H1 (cell line): Measurements from ENCODE around the gene DUSP1. TPM values are rescaled to one million over a fixed set of nuclear protein-coding genes. Genes with fewer than 3 reads are reported as not detected.

ENCODE experiments used
- BACH1 ChIP-seq: IDR thresholded peaks from 2 replicates; pipeline ENCODE4 v1.6.1; 2012; ENCODE audit warnings: low read length, improper control_type of control experiment
- CTBP2 ChIP-seq: IDR thresholded peaks from 2 replicates; pipeline ENCODE4 v1.7.0; 2011; ENCODE audit warnings: borderline replicate concordance, mild to moderate bottlenecking, moderate library complexity, mixed read lengths, low read length; ENCODE audit not compliant: insufficient read depth, insufficient read length
- POLR2AphosphoS5 ChIP-seq: IDR thresholded peaks from 2 replicates; pipeline ENCODE4 v1.6.1; 2011; ENCODE audit warnings: low read depth, low read length
- polyA plus RNA-seq, 7 experiments: library from polyadenylated mRNA; depleted of rRNA in 3 of 7; stranded (reverse) in 5 of 7; unstranded in 2 of 7; fragments of >200 nt in 5 of 7; fragments of 200-250 nt in 2 of 7; gene quantifications; 1 replicate in 5 of 7; 2 replicates in 1 of 7; 4 replicates in 1 of 7; pipeline versions ENCODE4 v1.2.1 to v1.2.3, GENCODE V29; 2011 to 2013; ENCODE audit warnings: missing spikeins in 2 of 7, mixed read lengths in 2 of 7
- total RNA-seq: library from RNA; stranded (reverse); fragmentation: NEBNext Ultra II Directional; extraction: Animal tissue kit (Norgen Biotek cat#: 25700); gene quantifications from 2 replicates; pipeline ENCODE4 v1.2.1, GENCODE V29; 2021
- TF ChIP-seq, protein P1 (sequence below): IDR thresholded peaks from 2 replicates; pipeline ENCODE4 v1.6.1; 2012; ENCODE audit warnings: low read length, inconsistent platforms
- TF ChIP-seq, protein P2 (sequence below): IDR thresholded peaks from 2 replicates; pipeline ENCODE4 v1.6.1; 2011; ENCODE audit warnings: low read depth, mild to moderate bottlenecking, low read length; ENCODE audit not compliant: insufficient read depth
- TF ChIP-seq, protein P3 (sequence below): IDR thresholded peaks from 2 replicates; pipeline ENCODE4 v1.6.1; 2011; ENCODE audit warnings: low read length, improper control_type of control experiment

The DUSP1 gene
- total and polyA plus RNA-seq, 2 of the 8 experiments (the other 6 are each of a cell fraction or from before 2014, with no cell fraction given), result 6.5 to 11.7 TPM

DNA sequence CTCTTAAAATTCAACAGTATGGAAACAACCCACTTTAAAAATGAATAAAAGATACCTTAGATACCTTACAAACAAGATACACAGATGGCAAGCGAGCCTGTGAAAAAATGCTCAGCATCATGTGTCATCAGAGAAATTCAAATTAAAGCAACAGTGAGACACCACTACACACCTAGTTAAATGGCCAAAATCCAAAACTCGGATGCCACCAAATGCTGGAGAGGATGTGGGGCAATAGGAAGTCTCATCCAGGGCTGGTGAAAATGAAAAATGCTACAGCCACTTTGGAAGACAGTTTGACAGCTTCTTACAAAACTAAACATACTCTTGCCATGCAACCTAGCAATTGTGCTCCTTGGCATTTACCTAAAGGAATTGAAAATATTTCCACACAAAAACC, 17.9 kb downstream of the DUSP1 start (continued):
- TF ChIP-seq, protein P1, sequence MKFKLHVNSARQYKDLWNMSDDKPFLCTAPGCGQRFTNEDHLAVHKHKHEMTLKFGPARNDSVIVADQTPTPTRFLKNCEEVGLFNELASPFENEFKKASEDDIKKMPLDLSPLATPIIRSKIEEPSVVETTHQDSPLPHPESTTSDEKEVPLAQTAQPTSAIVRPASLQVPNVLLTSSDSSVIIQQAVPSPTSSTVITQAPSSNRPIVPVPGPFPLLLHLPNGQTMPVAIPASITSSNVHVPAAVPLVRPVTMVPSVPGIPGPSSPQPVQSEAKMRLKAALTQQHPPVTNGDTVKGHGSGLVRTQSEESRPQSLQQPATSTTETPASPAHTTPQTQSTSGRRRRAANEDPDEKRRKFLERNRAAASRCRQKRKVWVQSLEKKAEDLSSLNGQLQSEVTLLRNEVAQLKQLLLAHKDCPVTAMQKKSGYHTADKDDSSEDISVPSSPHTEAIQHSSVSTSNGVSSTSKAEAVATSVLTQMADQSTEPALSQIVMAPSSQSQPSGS, result no peak
- TF ChIP-seq, protein P2, sequence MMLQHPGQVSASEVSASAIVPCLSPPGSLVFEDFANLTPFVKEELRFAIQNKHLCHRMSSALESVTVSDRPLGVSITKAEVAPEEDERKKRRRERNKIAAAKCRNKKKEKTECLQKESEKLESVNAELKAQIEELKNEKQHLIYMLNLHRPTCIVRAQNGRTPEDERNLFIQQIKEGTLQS, result no peak
- TF ChIP-seq POLR2AphosphoS5 (no peak), BACH1 (no peak), CTBP2 (no peak)
- TF ChIP-seq, protein P3, sequence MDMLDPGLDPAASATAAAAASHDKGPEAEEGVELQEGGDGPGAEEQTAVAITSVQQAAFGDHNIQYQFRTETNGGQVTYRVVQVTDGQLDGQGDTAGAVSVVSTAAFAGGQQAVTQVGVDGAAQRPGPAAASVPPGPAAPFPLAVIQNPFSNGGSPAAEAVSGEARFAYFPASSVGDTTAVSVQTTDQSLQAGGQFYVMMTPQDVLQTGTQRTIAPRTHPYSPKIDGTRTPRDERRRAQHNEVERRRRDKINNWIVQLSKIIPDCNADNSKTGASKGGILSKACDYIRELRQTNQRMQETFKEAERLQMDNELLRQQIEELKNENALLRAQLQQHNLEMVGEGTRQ, result no peak
